ENCODE results near the gene NCKAP5.

Gene NCKAP5

GRCh38 chr2:132980304-132980703, 588.0 kb downstream of the NCKAP5 start:
- DNase-seq (ENCODE audit: low read depth) = no peak
- H3K4me3 ChIP-seq (ENCODE audit: low read depth, low read length) = no peak overlapping the region
- no peak for TF ChIP-seq CTCF (IDR thresholded peaks at IDR 0.05; ENCODE audit: control insufficient read depth, extremely low read depth, insufficient read depth)

- no peak for DNase-seq (ENCODE audit: low read depth)
- H3K4me3 ChIP-seq (ENCODE audit: low read depth, low read length) = no peak overlapping the region
- TF ChIP-seq CTCF (IDR thresholded peaks at IDR 0.05; ENCODE audit: control insufficient read depth, extremely low read depth, insufficient read depth) = no peak
Measured at GRCh38 chr2:132979339-132980093, 588.7 kb downstream of the NCKAP5 start.

GRCh38 chr2:132978840-132979239, 589.4 kb downstream of the NCKAP5 start:
- no peak for TF ChIP-seq CTCF (IDR thresholded peaks at IDR 0.05; ENCODE audit: control insufficient read depth, extremely low read depth, insufficient read depth)
- no peak overlapping the region for H3K4me3 ChIP-seq (ENCODE audit: low read depth, low read length)
- DNase-seq (ENCODE audit: low read depth) = no peak

- no peak for TF ChIP-seq CTCF (IDR thresholded peaks at IDR 0.05; ENCODE audit: control insufficient read depth, extremely low read depth, insufficient read depth)
- no peak for DNase-seq (ENCODE audit: low read depth)
- no peak overlapping the region for H3K4me3 ChIP-seq (ENCODE audit: low read depth, low read length)
Measured at GRCh38 chr2:132977812-132978529, 590.3 kb downstream of the NCKAP5 start.

GRCh38 chr2:132975193-132976105, 592.8 kb downstream of the NCKAP5 start:
- H3K4me3 ChIP-seq (ENCODE audit: low read depth, low read length) = no peak overlapping the region
- DNase-seq (ENCODE audit: low read depth) = no peak
- TF ChIP-seq CTCF (IDR thresholded peaks at IDR 0.05; ENCODE audit: control insufficient read depth, extremely low read depth, insufficient read depth) = no peak

GRCh38 chr2:132974467-132975095, 593.7 kb downstream of the NCKAP5 start:
- no peak overlapping the region for H3K4me3 ChIP-seq (ENCODE audit: low read depth, low read length)
- no peak for TF ChIP-seq CTCF (IDR thresholded peaks at IDR 0.05; ENCODE audit: control insufficient read depth, extremely low read depth, insufficient read depth)
- no peak for DNase-seq (ENCODE audit: low read depth)

Measured in LNCaP clone FGC (cell line).